ENCODE measurements around the gene VSTM1. TPM values are rescaled to one million over a fixed set of nuclear protein-coding genes. Genes with fewer than 3 reads are reported as not detected.
A peak's percentile ranks its signal among the peaks of the same experiment; 100 is the strongest.
"Not testable (repeated sequence)": the region's sequence is repeated elsewhere in the genome, so short reads cannot be mapped to it uniquely, and the experiment has no call there.

Gene VSTM1
- total and polyA plus RNA-seq, 8 donors, result 0.20 to 12.1 (median 0.31) TPM; not detected in 2

GRCh38 chr19:54041969-54042606 lies 21.6 kb downstream of the VSTM1 start:
- peaks cover 0 to 3% of the 10 kb centered on the region in 2 donors for H3K36me3 ChIP-seq
- TF ChIP-seq CTCF (IDR thresholded peaks at IDR 0.05), result no peak
- no peak for DNase-seq
- no peak overlapping the region for H3K27ac ChIP-seq
- intact Hi-C loops (cut with DNase I), result no loop called here
- peaks cover 0 to 59% of the 10 kb centered on the region in 2 donors for H3K27me3 ChIP-seq
- no peaks in the 10 kb centered on the region for H3K9me3 ChIP-seq
- no peak for ATAC-seq
- H3K4me1 ChIP-seq, result peaks cover 0 to 7% of the 10 kb centered on the region in 2 donors
- H3K4me3 ChIP-seq, result no peak overlapping the region

DNA sequence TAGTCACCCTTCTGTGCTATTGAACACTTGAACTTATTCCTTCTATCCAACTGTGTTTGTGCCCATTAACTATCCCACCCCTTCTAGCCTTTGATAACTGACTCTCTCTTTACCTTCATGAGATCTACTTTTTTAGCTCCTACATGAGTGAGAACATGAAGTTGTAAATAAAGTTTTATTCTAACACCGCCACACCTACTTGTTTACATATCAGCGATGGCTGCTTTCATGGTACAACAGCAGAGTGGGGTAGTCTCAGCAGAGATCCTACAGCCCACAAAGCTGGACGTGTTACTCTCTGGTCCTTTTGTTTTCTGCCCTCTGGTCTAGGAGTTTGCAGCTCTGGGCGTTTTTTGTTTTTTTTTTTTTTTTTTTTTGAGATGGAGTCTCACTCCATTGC lies 23.7 kb downstream of the VSTM1 start:
- H3K27ac ChIP-seq, result no peak overlapping the region
- H3K4me1 ChIP-seq, result no peaks in the 10 kb centered on the region
- peaks cover 0 to 3% of the 10 kb centered on the region in 2 donors for H3K36me3 ChIP-seq
- no peak overlapping the region for H3K4me3 ChIP-seq
- ATAC-seq, result no peak
- DNase-seq, result no peak
- TF ChIP-seq CTCF (IDR thresholded peaks at IDR 0.05), result no peak
- peaks cover 0 to 38% of the 10 kb centered on the region in 2 donors for H3K27me3 ChIP-seq
- intact Hi-C loops (cut with DNase I), result no loop called here
- no peaks in the 10 kb centered on the region for H3K9me3 ChIP-seq

GRCh38 chr19:54036542-54036941 lies 27.2 kb downstream of the VSTM1 start:
- intact Hi-C loops (cut with DNase I); DNase-seq: not testable (repeated sequence)

DNA sequence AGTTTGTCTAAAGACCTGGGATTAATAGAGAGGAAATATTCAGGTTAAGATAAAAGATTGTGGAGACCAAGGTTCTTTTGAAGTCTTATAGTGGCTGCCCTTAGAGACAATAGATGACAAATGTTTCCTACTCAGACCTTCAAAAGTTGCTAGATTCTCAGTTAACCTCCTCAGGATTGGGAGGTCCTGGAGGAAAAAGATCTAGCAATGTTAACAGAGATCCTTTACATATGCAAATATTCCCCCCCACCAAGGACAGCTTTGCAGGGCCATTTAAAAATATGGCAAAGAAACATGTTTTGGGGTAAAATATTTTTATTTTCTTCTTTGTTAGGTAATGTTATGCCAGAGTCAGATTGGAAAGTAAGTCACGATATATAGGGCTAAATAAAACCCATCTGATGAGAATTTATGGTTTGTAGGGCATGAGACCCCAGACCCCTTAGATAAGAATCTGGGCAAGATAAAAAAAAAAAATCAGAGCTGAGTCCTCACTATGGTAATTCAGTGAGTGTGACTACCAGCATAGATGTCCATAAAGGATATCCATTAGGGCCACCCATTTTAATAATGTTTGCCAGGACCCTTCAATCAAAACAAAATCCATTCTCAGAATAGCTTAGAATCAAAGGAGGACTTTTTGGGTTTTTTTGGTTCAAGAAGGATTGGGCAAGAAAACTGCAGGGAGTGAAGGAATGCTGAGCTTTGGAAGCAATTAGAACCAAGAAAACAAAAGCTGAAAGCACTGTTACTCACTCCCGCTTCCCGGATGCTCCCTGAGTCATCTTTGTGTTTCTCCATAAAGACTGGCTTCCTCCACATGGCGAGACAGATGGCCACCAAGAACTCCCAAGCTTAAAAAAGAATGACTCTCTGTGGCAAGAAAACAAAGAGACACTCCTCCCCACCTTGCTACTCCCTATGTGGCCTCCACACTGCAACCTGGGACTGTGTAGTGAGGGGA lies 28.2 kb downstream of the VSTM1 start:
- Histone ChIP-seq H3K4me3 (no peak overlapping the region), H3K27me3 (peaks cover 0 to 43% of the 10 kb centered on the region in 2 donors), H3K9me3 (no peaks in the 10 kb centered on the region), H3K4me1 (peaks cover 0 to 5% of the 10 kb centered on the region in 2 donors), H3K27ac (no peak overlapping the region), H3K36me3 (peaks cover 0 to 2% of the 10 kb centered on the region in 2 donors)
- intact Hi-C loops (cut with DNase I), result no loop called here
- peak; percentile 17 for ATAC-seq
- TF ChIP-seq CTCF (IDR thresholded peaks at IDR 0.05), result no peak
- no peak for DNase-seq

More at GRCh38 chr19:54036542-54036941, 27.2 kb downstream of the VSTM1 start:
- not testable (repeated sequence) for H3K36me3 ChIP-seq, H3K9me3 ChIP-seq, ATAC-seq, H3K4me3 ChIP-seq, H3K27ac ChIP-seq, H3K4me1 ChIP-seq
- peaks cover 0 to 39% of the 10 kb centered on the region in 2 donors for H3K27me3 ChIP-seq

DNA sequence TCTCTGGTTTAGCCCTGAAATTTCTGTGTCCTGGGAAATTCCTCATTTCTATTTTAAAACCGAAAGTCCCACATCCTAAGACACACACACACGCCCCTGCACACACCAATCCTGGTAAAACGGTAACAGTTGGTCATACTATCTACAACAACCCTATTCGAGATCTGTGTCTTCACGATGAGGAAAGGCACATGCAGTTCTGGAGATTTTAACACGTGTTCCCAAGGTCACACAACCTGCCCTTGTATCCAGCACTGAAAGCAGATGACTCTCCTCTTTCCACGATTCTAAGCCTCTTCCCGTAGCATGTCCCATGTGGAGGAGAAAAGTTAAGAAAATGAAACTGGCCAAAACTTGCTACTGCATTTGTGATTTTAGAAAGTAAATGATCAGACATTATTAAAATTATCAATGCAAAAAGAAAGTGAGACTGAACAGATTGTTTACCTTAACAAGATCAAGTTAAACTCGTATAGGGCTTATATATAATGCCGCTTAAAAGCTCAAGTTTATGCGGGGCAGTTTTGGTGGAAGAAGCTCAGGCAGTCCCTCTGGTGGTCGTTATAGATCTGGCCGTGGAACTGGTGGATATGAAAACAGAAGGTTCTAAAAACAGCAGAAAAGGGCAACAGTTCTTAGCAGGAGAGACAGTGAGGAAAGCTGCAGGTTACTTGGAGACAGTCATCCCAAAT lies 32.7 kb downstream of the VSTM1 start:
- Histone ChIP-seq H3K36me3 (no peaks in the 10 kb centered on the region), H3K27me3 (peaks cover 0 to 59% of the 10 kb centered on the region in 2 donors), H3K9me3 (no peaks in the 10 kb centered on the region), H3K4me3 (no peak overlapping the region), H3K4me1 (peaks cover 0 to 13% of the 10 kb centered on the region in 2 donors), H3K27ac (no peak overlapping the region)
- intact Hi-C loops (cut with DNase I), result no loop called here
- no peak for ATAC-seq
- no peak for TF ChIP-seq CTCF (IDR thresholded peaks at IDR 0.05)
- DNase-seq, result no peak

Data from left lung (tissue), 10 donors.